Activated CD8-positive, alpha-beta memory T cell treated with anti-CD3 and anti-CD28 coated beads for 48 hours (primary cell): Measurements from ENCODE around the gene PTPRA.
"Not testable (repeated sequence)": the region's sequence is repeated elsewhere in the genome, so short reads cannot be mapped to it uniquely, and the experiment has no call there.

Source experiments
- DNase-seq, 3 experiments: peaks; one replicate each; pipeline ENCODE4 v3.0.0-alpha.2; 2020; ENCODE audit warnings: low read depth in 2 of 3, low spot score in 2 of 3

PTPRA gene

GRCh38 chr20:2986466-2986865, 113.2 kb downstream of the PTPRA start:
- peak in 1 of 3 experiments; percentile 46 for DNase-seq

- no peak for DNase-seq
These were observed 114.6 kb downstream of the PTPRA start for GRCh38 chr20:2987861-2988260.

- DNase-seq, result no peak
These were observed 118.3 kb downstream of the PTPRA start for GRCh38 chr20:2991532-2991931.

GRCh38 chr20:2993250-2993649, 120.0 kb downstream of the PTPRA start:
- DNase-seq, result no peak

GRCh38 chr20:2995796-2996195, 122.5 kb downstream of the PTPRA start:
- no peak for DNase-seq

- no peak for DNase-seq
These were observed 125.4 kb downstream of the PTPRA start for GRCh38 chr20:2998728-2999127.

- DNase-seq, result no peak
These were observed 127.7 kb downstream of the PTPRA start for GRCh38 chr20:3000852-3001523.

GRCh38 chr20:3003416-3003815, 130.1 kb downstream of the PTPRA start:
- no peak for DNase-seq

- DNase-seq, result no peak
These were observed 137.9 kb downstream of the PTPRA start for GRCh38 chr20:3010985-3011723.

- peak in 1 of 3 experiments; percentile 37 for DNase-seq
These were observed 138.5 kb downstream of the PTPRA start for GRCh38 chr20:3011752-3012151.

- DNase-seq, result no peak
These were observed 140.5 kb downstream of the PTPRA start for GRCh38 chr20:3013771-3014170.

GRCh38 chr20:3014179-3014578, 140.9 kb downstream of the PTPRA start:
- no peak for DNase-seq

- DNase-seq, result no peak
These were observed 141.4 kb downstream of the PTPRA start for GRCh38 chr20:3014662-3015061.

GRCh38 chr20:3015302-3015701, 142.0 kb downstream of the PTPRA start:
- DNase-seq, result not testable (repeated sequence)

- DNase-seq, result no peak
These were observed 148.0 kb downstream of the PTPRA start for GRCh38 chr20:3021327-3021726.

- DNase-seq, result no peak
These were observed 148.5 kb downstream of the PTPRA start for GRCh38 chr20:3021777-3022176.

- not testable (repeated sequence) for DNase-seq
These were observed 149.5 kb downstream of the PTPRA start for GRCh38 chr20:3022559-3023490.

GRCh38 chr20:3027987-3028386, 154.7 kb downstream of the PTPRA start:
- no peak for DNase-seq

- DNase-seq, result no peak
These were observed 158.4 kb downstream of the PTPRA start for GRCh38 chr20:3031524-3032147.

- no peak for DNase-seq
These were observed 159.3 kb downstream of the PTPRA start for GRCh38 chr20:3032624-3033023.

- DNase-seq, result no peak
These were observed 164.4 kb downstream of the PTPRA start for GRCh38 chr20:3037654-3038053.
